Neural crest cell (in vitro differentiated cells): ENCODE measurements around the gene KRT32. TPM values are rescaled to one million over a fixed set of nuclear protein-coding genes. Genes with fewer than 3 reads are reported as not detected.

Source experiments
- DNase-seq: peaks from one replicate; pipeline ENCODE4 v3.0.0; 2021; ENCODE audit warnings: low read depth, mixed read lengths, low spot score
- H3K27ac Mint-ChIP-seq: one replicate; pipeline ENCODE4 v1.8.0; 2021; ENCODE audit warnings: mild to moderate bottlenecking, mixed read lengths; ENCODE audit not compliant: unreplicated experiment
- H3K27me3 Mint-ChIP-seq: 2 replicates; pipeline ENCODE4 v1.8.0; 2021; ENCODE audit warnings: low read depth, mild to moderate bottlenecking, mixed read lengths
- H3K36me3 Mint-ChIP-seq: 2 replicates; pipeline ENCODE4 v1.8.0; 2021; ENCODE audit warnings: low read depth, mild to moderate bottlenecking, mixed read lengths
- H3K4me1 Mint-ChIP-seq: 2 replicates; pipeline ENCODE4 v1.8.0; 2021; ENCODE audit warnings: mixed read lengths
- H3K4me3 Mint-ChIP-seq: one replicate; pipeline ENCODE4 v1.8.0; 2021; ENCODE audit warnings: mild to moderate bottlenecking, mixed read lengths
- H3K9me3 Mint-ChIP-seq: 2 replicates; pipeline ENCODE4 v1.8.0; 2021; ENCODE audit warnings: mixed read lengths
- CTCF ChIP-seq: fragments of 200-600 bp; sonication (generic); conservative IDR thresholded peaks from 2 replicates; pipeline ENCODE4 v1.5.0; 2021; ENCODE audit warnings: antibody characterized with exemption, mild to moderate bottlenecking
- total RNA-seq: library from RNA; stranded (reverse); gene quantifications from 2 replicates; pipeline ENCODE4 v1.2.1, GENCODE V29; 2021

The KRT32 gene
- total RNA-seq, 1 donor from 2014 or later, result not detected

DNA sequence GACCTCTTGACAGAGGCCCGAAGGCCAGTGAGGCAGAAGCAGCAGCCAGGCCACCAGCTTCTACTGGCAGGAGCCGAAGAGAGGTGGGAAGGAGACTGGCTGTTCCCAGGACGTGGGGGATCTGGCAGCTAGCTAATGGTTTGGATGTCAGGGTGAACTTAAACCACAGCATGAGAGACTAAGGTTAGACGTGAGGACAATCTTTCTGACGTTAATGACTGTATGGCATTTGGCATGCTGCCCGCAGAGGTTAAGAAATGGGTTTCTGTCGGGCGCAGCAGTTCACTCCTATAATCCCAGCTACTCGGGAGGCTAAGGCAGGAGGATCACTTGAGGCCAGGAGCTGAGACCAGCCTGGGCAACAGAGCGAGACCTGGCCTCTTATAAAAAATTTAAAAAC is 44.5 kb upstream of the KRT32 start:
- H3K4me1 Mint-ChIP-seq, result peaks cover 6% of the 10 kb centered on the region

GRCh38 chr17:41511116-41511515 is 43.9 kb upstream of the KRT32 start:
- Mint-ChIP-seq H3K4me1 (peaks cover 6% of the 10 kb centered on the region), H3K36me3 (no peaks in the 10 kb centered on the region), H3K9me3 (no peaks in the 10 kb centered on the region), H3K4me3 (no peak overlapping the region), H3K27me3 (no peaks in the 10 kb centered on the region), H3K27ac (no peak overlapping the region)
- no peak for DNase-seq
- TF ChIP-seq CTCF, result no peak

More for the DNA sequence above, 44.5 kb upstream of the KRT32 start:
- no peaks in the 10 kb centered on the region for H3K27me3 Mint-ChIP-seq
- no peaks in the 10 kb centered on the region for H3K9me3 Mint-ChIP-seq
- no peak for DNase-seq
- no peak for TF ChIP-seq CTCF
- no peak overlapping the region for H3K27ac Mint-ChIP-seq
- H3K36me3 Mint-ChIP-seq, result no peaks in the 10 kb centered on the region
- H3K4me3 Mint-ChIP-seq, result no peak overlapping the region

DNA sequence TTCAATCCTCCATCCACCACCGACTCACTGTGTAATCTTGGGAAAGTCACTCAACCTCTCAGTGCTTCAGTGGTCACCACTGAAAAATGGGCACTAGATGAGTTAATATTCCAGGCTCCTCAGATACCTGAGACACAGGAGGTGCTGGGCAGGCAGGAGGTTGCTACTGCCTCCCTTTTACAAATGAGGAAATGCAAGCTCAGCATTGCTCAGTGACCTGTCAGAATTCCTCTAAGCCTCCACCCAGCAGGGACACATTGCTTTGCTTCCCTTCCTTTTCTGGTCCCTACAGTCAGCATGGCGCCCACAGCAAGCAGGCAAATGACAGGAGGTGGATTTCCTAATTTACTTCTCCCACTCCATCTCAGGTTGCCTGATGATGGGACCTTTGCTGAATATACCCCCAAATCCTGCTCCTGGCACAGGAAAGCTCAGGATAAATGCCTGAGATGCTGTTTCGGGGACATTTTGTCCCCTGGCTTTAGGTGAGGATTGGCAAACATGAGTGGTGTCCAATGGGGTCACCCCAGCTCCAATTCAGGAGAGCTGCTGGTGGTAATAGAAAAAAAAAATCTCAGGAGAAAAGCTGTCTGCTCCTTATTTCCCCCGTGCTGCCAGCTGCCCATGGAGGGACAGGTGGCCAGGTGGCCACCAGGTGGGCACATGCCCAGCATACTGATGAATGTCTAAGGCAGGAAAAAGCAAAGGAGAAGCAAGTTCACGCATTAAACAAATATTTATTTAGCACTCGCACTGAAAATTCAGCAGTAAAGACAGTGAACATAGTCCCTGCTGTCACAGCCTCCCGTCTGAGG is 43.3 kb upstream of the KRT32 start:
- Mint-ChIP-seq H3K27ac (no peak overlapping the region), H3K36me3 (no peaks in the 10 kb centered on the region), H3K4me3 (no peak overlapping the region), H3K27me3 (no peaks in the 10 kb centered on the region), H3K9me3 (no peaks in the 10 kb centered on the region), H3K4me1 (peaks cover 6% of the 10 kb centered on the region)
- TF ChIP-seq CTCF, result no peak
- DNase-seq, result no peak

GRCh38 chr17:41507315-41507880 is 40.2 kb upstream of the KRT32 start:
- H3K27ac Mint-ChIP-seq, result no peak overlapping the region
- no peak overlapping the region for H3K4me3 Mint-ChIP-seq
- no peak for TF ChIP-seq CTCF
- no peaks in the 10 kb centered on the region for H3K9me3 Mint-ChIP-seq
- peaks cover 6% of the 10 kb centered on the region for H3K4me1 Mint-ChIP-seq
- no peaks in the 10 kb centered on the region for H3K27me3 Mint-ChIP-seq
- no peaks in the 10 kb centered on the region for H3K36me3 Mint-ChIP-seq
- DNase-seq, result no peak

DNA sequence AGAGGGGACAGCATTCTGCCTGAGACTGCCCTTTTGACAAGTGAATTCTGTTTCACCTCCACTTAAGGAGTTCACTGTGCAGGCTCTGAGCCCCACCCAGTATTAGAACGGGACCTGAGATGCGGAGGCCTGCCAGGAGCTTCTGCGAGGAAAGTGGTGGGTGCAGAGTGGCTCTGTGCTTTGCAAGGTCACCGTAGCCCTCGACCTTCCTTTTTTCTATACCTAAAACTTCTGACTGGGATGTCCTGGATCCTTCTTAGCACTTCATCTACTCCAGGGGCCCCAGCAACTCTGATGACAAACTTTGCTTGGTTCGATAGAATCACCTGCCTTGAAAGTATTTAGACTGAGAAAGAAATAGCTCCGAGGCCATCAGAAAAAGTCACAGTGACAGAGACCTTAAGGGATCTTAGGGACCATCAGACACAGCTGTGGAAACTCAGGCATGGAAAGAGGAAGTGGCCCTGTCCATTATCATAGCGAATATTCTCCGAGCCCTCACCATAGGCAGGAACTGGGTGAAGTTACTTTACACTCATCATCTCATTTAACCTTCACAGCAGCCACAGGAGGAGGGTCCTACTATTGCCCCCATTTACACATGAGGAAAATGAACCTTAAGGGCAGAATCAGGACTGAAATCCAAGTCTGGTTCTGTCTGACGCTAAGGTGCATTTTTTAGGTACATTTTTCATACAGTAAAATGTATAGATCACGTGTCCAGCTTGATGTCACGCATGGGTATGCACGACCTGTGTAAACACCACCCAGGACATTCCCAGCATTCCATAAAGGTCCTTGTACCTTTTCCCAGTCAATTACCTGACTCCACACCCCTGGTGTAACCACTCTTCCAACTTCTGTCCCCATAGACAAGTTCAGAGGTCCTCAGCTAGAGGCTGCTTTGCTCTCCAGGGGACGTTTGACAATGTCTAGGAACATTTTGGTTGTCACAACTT is 38.9 kb upstream of the KRT32 start:
- no peaks in the 10 kb centered on the region for H3K36me3 Mint-ChIP-seq
- TF ChIP-seq CTCF, result no peak
- H3K4me3 Mint-ChIP-seq, result no peak overlapping the region
- peaks cover 6% of the 10 kb centered on the region for H3K4me1 Mint-ChIP-seq
- DNase-seq, result no peak
- no peaks in the 10 kb centered on the region for H3K27me3 Mint-ChIP-seq
- H3K27ac Mint-ChIP-seq, result no peak overlapping the region
- H3K9me3 Mint-ChIP-seq, result no peaks in the 10 kb centered on the region
